ENCODE results near the gene ARID3A.

ARID3A gene

DNA sequence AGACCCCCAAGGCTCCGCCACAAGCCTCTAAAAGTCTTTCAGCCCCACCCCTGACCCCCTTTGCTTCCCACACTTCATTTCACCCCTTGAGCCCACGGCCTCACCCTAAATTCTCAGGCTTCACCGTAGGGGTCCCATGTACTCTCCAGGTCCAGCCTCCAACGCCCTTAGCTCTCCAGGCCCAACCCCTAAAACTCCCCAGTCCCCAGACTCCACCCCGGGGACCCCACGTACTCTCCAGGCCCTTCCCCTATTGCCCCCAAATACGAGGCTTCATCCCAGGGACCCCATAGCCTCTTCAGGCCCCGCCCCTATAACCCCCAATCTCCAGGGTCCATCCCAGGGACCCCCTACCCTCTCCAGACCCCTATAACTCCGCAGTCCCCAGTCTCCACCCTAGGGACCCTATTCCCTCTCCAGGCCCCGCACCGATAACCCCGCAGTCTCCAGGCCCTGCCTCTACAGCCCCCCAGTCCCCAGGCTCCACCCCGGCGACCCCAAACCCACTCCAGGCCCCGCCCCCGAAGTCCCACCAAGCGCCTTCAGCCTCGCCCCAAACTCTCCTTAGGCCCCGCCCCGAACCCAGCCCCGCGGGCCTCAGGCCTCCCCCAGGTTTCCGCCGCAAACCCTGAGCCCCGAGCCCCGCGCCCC, 33.5 kb upstream of the ARID3A start:
- no peak for DNase-seq (ENCODE audit: low read depth)

DNA sequence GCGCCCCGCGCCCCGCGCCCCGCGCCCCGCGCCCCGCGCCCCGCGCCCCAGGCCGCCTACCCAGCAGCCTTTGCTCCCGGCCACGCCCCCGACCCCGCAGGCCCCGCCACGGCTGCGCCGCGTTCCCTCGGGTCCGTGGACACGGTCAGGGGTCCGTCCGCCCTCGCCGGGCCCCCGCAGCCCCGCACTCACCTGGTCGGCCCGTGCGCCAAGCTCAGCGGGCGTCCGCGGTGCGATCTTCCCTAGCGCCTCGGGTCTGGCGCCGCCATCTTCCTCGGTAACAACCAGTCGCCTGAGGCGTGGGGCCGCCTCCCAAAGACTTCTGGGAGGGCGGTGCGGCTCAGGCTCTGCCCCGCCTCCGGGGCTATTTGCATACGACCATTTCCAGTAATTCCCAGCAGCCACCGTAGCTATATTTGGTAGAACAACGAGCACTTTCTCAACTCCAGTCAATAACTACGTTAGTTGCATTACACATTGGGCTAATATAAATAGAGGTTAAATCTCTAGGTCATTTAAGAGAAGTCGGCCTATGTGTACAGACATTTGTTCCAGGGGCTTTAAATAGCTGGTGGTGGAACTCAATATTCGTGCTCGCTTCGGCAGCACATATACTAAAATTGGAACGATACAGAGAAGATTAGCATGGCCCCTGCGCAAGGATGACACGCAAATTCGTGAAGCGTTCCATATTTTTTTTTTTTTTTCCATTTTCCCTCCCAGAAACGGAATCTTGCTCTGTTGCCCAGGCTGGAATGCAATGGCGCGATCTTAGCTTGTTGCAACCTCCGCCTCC, 32.7 kb upstream of the ARID3A start, which contains the start of the genes MED16 and RNU6-9:
Gene MED16 (minus strand): TSS at position 294 of the 796 bp plus-strand sequence. CDS start 2,056 bp downstream, outside the sequence.
Gene RNU6-9 (plus strand): TSS at position 591 of the 796 bp plus-strand sequence.
- DNase-seq (ENCODE audit: low read depth) = peak; percentile 92

DNA sequence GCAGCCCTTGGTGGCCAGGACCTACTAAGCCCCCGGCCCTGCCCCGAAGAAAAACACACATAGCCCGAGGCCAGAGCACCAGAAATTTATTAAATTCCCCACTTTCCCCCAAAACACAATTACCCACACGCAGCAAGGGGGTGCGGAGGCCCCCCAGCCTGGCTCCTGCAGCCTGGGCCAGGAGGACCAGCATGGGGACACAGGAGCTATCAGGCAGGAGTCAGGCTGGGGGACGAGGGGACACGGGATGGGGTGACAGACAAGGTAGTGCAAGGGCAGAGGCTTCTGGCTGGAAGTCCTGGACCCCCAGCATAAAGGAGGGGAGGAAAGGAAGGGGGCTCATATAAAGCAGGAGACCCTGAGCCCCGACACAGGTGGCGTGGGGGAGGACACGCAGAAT, 29.4 kb upstream of the ARID3A start:
- no peak for DNase-seq (ENCODE audit: low read depth)

DNA sequence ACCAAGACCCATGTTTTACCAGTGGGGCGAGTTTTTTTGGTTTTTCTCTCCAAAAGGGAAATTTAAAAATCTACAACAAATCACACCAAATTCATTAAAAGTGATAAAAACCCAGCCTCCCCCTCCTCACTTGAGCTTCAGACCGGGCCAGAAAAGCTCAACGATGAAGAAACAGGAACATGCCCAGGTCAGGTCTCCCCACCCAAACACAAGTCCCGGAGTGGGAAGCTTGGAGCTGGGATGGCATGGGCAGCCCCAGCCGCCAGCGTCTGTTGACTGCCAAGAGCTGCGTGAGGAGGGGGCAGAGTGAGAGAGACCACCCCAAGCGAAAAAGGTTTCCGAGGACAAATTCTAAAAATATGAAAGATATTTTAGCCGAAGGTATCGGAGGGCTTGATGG, 28.8 kb upstream of the ARID3A start:
- DNase-seq (ENCODE audit: low read depth) = no peak

DNA sequence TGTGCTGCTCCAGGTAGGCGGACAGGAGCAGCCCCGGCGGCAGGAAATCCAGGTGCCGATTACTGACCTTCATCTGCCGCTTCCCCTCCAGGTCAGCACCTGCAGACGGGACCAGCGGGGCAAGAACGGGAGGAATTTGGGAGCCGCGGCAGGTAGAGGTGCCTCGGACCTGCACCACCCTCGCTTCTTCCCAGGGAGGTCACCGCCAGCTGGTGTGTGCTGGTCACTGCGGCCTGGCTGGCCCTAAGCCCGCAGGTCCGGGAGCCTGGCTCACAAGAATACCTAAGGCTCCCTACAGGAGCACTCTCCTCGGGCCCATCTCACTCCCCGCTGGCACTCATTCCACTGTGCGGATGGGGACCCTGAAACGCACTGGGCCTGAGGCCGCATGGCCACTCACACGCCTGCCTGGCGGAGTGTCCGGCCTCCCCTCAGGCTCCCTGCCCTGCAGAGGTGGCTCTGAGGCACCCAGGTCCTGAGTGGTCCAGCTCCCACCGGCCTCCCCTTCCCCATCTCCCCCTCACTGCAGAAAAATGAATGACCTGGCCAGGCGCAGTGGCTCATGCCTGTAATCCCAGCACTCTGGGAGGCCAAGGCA, 28.3 kb upstream of the ARID3A start:
- DNase-seq (ENCODE audit: low read depth) = no peak

DNA sequence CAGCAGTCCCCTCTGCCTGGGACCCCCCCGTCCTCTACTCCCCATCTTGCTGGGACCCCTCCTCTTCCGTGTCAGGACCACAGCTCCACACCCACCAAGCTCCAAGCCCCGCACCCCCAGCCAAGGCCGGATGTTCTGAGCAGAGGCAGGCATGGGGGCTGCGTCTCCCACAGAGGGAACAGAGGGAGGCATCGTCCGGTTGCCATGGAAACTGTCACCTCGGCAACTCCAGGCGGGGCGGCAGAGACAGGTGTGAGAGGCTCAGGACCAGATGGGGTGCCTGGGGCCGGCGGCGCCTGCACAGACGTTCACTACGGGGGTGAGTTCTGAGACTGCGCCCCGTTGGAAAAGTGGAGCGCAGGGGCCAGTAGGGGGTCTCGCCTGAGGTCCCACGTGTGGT, 27.2 kb upstream of the ARID3A start:
- no peak for DNase-seq (ENCODE audit: low read depth)

DNA sequence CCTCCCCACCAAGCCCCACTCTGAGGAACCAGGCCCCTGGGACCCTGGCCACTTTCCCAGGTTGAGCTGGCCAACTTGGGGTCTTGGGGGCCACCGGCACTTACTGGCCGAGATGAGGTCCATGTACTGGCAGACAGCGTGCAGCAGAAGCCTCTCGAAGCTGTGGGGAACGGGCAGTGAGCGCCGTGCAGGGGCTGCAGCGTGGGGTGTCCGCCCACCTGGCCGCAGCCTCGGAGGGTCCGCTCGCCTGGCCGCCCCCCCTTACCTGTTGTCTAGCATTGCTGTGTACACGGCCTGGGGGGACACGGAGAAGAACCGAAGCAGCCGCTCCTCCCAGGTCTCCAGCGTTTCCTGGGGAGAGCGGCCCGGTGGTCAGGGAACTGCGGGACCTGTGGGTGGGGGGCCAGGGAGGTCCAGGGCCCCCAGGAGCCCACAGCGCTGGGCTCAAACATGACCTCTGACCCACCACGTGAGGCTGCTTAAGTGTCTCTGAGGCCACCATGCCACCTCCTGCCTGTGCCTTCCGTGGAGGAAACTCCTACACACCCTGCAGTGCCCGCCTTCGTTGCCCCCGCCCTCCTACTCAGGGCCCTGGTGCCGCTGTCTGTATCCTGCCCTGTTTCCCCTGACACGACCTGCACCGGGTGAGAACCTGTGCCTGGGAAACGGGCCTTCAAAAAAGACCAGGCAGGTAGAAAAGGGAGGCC, 26.3 kb upstream of the ARID3A start:
- DNase-seq (ENCODE audit: low read depth) = no peak

DNA sequence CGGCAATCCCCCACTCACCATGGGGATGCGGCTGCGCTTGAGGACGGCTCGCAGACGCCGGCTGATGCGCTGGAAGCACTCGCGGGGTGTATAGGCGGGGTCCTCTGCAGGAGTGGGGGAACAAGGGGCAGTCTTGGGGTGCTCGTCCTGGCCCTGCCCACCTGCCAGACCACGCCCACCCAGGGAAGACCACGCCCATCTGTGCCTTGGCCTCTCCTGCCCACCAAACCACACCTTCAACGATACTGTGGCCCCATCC, 25.9 kb upstream of the ARID3A start:
- DNase-seq (ENCODE audit: low read depth) = no peak

DNA sequence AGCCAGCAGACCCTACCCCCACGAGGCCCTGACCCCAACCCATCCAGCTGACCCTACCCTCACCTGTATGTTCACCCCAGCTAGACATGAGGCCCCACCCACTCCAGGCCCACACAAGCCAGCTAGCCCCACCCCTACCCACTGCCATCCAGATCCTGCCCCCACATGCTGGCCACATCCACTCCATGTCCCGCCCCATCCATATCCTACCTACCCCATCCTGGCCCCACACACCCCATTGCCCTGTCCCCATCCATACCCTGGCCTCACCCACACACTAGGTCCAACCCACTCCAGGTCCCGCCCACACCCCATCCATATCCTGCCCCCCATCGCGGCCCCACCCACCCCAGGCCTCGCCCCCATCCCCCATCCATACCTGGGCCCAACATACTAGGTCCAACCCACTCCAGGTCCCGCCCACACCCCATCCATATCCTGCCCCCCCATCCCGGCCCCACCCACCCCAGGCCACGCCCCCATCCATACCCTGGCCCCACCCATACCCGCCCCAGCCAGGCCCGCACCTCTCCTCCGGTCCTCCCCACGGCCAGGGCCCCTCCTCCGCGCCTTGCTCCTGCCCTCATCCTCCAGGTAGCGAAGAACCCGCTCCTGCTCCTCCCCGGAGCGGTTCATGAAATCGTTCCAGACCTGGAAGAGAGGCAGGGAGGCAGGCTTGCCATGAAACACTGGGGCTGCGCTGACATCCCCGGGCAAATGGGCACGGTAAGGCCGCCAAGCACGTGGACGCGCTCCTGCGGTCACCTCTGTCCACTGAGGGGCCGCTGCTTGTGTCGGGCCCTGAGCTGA, 25.3 kb upstream of the ARID3A start:
- DNase-seq (ENCODE audit: low read depth) = no peak

DNA sequence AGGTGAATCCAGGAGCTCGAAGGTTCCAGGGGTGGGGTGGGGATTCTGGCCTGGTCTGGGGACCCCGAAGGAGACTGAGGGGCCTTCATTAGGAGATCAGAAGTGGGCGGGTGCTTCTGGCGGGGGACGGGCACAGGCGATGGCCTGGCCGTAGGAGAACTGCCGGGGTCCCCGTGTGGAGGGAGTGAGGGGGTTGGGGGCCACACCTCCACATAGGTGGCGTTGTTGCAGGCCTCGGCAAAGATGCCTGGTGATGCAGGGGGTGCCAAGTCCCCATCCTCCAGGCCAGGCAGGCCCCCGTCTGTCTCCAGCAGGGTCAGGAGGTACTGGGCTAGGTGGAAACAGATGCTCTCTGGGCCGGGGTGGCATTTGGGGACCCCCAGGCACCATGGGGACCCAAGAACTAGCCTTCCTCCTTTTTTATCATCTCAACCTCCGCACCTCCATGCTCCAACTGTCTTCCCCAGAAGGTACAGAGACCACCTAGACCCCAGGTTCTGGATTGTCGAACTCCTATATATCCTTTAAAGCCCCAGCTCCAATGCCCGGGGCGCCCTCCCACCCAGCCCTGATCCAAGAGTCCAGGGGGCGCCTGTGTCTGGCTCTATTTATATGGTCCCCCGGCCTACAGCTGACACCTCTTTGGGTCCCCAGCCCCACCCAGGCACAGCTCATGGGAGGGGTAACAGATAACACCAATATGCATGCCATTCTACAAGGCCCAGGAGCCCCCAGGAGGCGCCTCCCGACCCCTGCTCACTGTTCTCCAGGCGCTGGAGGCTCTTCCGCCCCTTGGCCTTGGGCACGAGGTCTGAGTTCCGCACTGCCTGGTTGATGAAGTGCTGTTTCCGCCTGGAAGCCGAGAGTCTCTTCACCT, 24.4 kb upstream of the ARID3A start:
- DNase-seq (ENCODE audit: low read depth) = no peak

DNA sequence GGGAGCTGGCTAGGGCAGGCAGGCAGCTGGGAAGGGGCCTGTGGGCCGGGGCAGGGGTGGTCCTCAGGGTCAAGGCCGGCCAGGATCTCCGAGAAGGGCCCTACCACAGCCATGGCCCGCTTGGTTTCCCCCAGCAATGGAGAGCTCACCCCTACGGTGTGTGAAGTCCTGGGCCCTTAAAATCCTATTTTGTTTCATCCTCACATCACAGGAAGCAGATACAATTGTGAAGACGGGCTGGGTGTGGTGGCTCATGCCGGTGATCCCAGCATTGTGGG, 23.8 kb upstream of the ARID3A start:
- no peak for DNase-seq (ENCODE audit: low read depth)

DNA sequence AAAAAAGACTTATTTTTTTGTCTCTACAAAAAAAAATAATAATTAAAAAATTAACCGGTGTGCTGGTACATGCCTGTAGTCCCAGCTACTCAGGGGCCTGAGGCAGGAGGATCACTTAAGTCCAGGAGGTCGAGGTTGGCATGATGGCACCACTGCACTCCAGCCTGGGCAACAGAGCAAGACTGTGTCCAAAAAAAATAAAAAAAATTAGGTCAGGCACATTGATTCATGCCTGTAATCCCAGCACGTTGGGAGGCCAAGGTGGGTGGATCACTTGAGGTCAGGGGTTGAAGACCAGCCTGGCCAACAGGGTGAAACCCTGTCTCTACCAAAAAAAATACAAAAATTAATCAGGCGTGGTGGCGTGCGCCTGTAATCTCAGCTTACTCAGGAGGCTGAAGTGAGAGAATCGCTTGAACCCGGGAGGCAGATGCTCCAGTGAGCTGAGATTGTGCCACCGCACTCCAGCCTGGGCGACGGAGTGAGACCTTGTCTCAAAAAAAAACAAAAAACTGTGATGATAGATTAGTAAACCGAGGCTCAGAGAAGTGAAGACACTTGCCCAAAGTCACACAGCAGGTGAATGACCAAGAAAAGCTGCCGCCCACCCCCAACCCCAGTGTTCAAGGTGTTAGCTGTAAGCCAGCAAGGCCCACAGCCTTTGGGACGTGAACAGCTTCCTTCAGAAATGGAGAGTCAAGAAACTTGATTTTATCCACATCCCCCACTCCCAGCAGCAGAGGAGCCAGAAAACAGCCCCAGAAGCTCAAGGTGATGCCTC, 23.2 kb upstream of the ARID3A start:
- no peak for DNase-seq (ENCODE audit: low read depth)

DNA sequence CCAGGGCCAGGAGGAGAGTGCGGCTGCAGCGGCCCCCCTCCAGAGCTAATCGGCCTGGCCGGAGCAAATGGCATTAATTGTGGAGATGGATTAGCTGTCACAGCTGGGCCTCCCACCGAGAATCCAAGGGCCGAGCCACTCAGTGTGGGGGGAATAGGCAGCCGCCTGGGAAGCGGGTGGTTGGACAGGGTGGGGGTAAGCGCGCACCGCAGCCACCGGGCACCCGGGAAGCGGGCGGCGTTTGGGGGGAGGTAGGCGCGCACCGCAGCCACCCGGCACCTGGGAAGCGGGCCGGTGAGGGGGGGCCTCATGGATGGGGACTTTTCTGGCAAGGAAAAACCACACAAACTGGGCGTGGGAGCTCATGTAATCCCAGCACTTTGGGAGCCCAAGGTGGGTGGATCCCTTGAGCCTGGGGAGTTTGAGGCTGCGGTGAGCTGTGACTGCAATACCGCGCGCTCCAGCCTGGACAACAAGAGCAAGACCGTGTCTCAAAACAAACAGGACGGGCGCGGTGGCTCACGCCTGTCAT, 22.5 kb upstream of the ARID3A start:
- DNase-seq (ENCODE audit: low read depth) = no peak

DNA sequence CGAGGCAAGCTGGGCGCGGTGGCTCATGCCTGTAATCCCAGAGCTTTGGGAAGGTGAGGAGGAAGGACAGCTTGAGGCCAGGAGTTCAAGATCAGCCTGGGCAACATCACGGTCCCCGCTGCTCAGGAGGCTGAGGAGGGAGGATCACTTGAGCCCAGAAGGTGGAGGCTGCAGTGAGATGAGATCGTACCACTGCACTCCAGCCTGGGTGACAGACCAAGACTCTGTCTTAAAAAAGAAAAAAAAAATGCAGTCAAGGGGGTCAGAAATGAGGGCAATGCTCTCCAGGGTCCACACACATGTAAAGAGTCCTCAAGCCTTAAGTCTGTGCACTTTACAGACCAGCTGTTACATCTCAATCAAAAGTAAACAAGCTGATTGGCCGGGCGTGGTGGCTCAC, 21.3 kb upstream of the ARID3A start:
- DNase-seq (ENCODE audit: low read depth) = no peak

DNA sequence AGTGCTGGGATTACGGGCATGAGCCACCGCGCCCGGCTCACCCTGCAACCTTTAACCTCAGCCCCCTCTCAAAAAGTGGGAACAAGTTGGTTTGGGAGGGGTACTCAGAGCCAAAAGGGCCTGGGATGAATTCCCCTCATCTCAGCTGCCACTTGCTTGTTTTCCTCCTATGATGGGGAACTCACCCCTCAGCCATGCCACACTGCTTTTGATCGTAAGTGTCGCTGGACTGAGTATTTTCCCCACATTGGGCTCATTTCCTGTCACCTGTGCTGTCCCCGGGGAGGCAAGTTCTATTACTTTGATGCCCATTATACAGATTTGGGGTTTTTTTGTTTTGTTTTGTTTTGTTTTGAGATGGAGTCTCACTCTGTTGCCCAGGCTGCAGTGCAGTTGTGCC, 19.4 kb upstream of the ARID3A start:
- DNase-seq (ENCODE audit: low read depth) = no peak

DNA sequence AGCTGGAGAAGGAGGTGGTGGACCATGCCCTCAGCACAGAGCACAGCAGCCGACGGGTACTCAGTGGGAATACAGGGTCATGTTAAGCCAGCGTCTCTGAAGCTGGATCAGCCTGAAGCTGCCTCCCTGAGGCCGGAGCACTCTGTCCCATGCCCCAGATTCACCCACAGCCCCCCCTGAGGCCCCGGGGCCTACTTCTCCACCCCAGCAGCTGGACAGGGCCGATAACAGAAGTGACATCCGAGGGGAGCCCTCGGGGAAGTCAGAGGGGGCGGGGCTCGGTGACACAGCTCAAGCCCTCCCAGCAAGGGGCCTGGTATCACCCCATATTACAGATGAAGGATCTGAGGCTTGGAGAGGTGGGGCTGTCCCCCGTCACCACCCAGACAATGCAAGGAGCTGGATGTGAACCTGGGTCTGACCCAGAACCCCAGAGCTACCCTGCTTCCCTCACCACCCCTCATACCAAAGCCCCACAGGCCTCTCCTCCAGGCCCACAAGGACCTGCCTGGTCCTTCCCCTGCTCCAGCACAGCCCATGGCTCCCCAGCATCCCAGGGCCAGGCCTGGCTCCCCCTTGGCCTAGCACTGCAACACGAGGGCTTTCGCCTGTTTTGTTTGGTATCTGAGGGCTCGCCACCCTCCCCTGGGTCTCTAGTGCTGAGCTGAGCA, 18.5 kb upstream of the ARID3A start:
- DNase-seq (ENCODE audit: low read depth) = no peak

DNA sequence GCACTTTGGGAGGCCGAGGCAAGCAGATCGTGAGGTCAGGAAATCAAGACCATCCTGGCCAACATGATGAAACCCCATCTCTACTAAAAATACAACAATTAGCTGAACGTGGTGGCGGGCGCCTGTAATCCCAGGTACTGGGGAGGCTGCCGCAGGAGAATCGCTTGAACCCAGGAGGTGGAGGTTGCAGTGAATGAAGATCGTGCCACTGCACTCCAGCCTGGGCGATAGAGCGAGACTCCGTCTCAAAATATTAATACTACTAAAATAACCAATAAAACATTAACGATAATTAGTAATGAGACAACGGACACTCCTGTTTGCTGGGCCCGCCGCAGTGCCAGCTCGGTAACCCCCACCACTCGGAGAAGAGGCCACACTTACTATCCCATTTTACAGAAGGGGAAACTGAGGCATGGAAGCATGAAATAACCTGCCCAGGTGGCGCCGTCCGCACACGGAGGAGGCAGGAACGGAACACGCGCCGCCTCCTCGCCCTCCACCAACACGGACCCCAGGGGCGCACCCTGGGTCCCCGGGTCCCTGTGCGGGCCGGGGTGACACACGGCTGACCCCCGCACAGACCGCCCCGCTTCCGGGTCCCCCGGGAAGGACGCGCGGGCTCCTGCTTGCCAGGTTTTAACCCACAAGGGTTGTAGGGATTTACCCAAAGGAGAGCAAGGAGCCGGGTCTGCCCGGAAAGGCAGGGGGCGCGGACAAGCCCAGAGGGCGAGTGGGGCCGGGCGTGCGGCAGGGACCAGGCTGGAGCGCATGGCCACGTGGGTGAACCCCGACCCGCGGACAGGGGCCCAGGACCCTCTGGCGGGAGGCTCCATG, 14.4 kb upstream of the ARID3A start:
- DNase-seq (ENCODE audit: low read depth) = no peak

DNA sequence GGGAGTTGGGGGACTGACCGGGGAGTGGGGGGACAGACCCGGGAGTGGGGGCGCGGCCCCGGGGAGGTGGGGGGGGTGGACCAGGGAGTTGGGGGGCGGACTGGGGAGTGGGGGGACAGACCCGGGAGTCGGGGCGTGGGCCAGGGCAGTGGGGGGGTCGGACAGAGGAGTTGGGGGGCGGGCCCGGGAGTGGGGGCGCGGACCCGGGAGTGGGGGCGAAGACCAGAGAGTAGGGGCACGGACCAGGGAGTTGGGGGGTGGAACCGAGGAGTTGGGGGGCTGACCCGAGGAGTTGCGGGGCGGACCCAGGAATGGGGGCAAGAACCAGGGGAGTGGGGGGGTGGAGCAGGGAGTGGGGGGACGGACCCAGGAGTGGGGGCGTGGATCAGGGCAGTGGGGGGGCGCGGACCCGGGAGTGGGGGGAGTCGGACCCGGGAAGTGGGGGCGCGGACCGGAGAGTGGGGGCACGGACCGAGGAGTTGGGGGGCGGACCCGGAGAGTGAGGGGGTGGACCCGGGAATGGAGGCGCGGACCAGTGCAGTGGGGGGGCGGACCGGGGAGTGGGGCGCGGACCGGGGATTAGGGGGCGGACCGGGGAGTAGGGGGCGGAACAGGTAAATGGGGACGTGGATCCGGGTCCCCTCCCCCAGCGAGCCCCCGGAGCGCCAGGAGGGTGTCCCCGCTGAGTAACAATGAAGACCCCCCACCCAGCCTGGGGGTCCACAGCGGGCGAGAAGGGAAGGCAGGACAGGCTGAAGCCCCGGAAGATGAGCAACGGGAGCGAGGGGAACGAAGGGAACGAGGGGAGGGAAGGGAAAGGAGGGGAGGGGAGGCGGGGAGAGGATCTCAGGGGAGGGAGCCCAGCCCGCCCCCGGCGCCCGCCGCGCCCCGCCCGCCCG, 13.4 kb upstream of the ARID3A start:
- no peak for DNase-seq (ENCODE audit: low read depth)
